DOHH2 (cell line): ENCODE data around the gene ANO9.

ENCODE experiments used
- H3F3A ChIP-seq: fragments of 200-600 bp; sonication (generic), shearing (Covaris generic); 2 replicates; pipeline ENCODE4 v1.6.0; 2016; ENCODE audit warnings: antibody characterized with exemption, mild to moderate bottlenecking; ENCODE audit not compliant: control insufficient read depth, insufficient read depth
- H3K27ac ChIP-seq: fragments of 200-600 bp; sonication (generic); 2 replicates; pipeline ENCODE4 v1.5.1; 2014; ENCODE audit warnings: low read depth, mild to moderate bottlenecking, low read length, moderate library complexity
- H3K27me3 ChIP-seq: fragments of 200-600 bp; sonication (generic); 2 replicates; pipeline ENCODE4 v1.6.1; 2014; ENCODE audit warnings: mild to moderate bottlenecking, low read length, mixed read lengths; ENCODE audit not compliant: control insufficient read depth
- H3K36me3 ChIP-seq: fragments of 200-600 bp; sonication (generic); 2 replicates; pipeline ENCODE4 v1.6.1; 2014; ENCODE audit warnings: mild to moderate bottlenecking, low read length, moderate library complexity, mixed read lengths; ENCODE audit not compliant: control insufficient read depth
- H3K4me1 ChIP-seq: fragments of 200-600 bp; sonication (generic); 2 replicates; pipeline ENCODE4 v1.6.1; 2014; ENCODE audit warnings: mild to moderate bottlenecking, low read length, mixed read lengths; ENCODE audit not compliant: control insufficient read depth
- H3K4me2 ChIP-seq: fragments of 200-600 bp; sonication (generic); 2 replicates; pipeline ENCODE4 v1.6.0; 2014; ENCODE audit warnings: mild to moderate bottlenecking, low read length, moderate library complexity
- H3K4me3 ChIP-seq: fragments of 200-600 bp; sonication (generic); 2 replicates; pipeline ENCODE4 v1.5.1; 2014; ENCODE audit warnings: mild to moderate bottlenecking, low read length, mixed read lengths
- H3K79me2 ChIP-seq: fragments of 200-600 bp; sonication (generic); 2 replicates; pipeline ENCODE4 v1.6.1; 2014; ENCODE audit warnings: mild to moderate bottlenecking, low read length, mixed read lengths; ENCODE audit not compliant: control insufficient read depth
- H3K9me2 ChIP-seq: fragments of 200-600 bp; sonication (generic); replicated peaks from 2 replicates; pipeline ENCODE4 v1.6.1; 2014; ENCODE audit warnings: mild to moderate bottlenecking, low read length, mixed read lengths; ENCODE audit not compliant: control insufficient read depth
- H3K9me3 ChIP-seq: fragments of 200-600 bp; sonication (generic); 2 replicates; pipeline ENCODE4 v1.6.1; 2014; ENCODE audit warnings: antibody characterized with exemption, low read length, mixed read lengths; ENCODE audit not compliant: control insufficient read depth, insufficient read depth
- H4K20me1 ChIP-seq: fragments of 200-600 bp; sonication (generic); 2 replicates; pipeline ENCODE4 v1.6.0; 2014; ENCODE audit warnings: low read depth, mild to moderate bottlenecking, antibody characterized with exemption, low read length, moderate library complexity; ENCODE audit not compliant: control insufficient read depth, insufficient read depth
- EZH2phosphoT487 ChIP-seq: fragments of 200-600 bp; sonication (generic); IDR thresholded peaks from 2 replicates; pipeline ENCODE4 v1.6.1; 2017; ENCODE audit warnings: borderline replicate concordance, mild to moderate bottlenecking, antibody characterized with exemption, low read length, moderate library complexity, mixed read lengths
- TF ChIP-seq, protein P1 (sequence below): fragments of 200-600 bp; sonication (generic); IDR thresholded peaks from one replicate; pipeline ENCODE4 v1.5.1; 2014; ENCODE audit warnings: antibody characterized with exemption, mild to moderate bottlenecking, low read depth, low read length; ENCODE audit not compliant: poor library complexity, severe bottlenecking

ANO9 gene

DNA sequence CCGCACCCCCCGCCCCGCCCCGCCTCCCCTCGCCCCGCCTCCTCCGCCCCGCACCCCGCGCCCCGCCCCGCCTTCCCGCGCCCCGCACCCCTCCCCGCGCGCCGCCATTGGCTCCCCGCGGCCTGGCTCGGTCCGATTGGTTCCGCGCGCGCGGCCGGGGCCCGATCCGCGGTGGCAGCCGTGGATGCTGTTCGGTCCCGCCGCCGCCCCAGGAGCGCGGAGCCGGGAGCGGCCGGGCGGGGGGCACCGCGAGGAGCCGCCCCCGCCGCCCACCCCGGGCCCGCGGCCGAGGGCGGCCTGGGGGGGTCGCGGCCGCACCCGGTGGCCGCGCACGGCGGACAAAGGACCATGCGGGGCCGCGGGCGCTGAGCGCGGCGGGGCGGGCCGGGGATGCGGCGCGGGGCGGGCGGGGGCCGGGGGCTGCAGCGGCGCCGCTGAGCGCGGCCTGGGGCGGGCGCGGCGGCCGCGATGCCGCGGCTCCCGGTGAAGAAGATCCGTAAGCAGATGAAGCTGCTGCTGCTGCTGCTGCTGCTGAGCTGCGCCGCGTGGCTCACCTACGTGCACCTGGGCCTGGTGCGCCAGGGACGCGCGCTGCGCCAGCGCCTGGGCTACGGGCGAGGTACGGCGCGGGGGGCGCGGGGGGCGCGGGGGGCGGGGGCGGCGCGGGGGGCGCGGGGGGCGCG lies 72.3 kb downstream of the ANO9 start, which contains the start of gene B4GALNT4:
B4GALNT4 (plus strand) TSS at position 164 of the 683 bp plus-strand sequence; CDS start at position 469, 305 bp downstream.
- H4K20me1 ChIP-seq, result no peaks in the 10 kb centered on the region
- H3K4me3 ChIP-seq, result no peak within 1 kb of the TSS
- no peaks in the 10 kb centered on the region for H3K79me2 ChIP-seq
- no peak within 1 kb of the TSS for H3K27ac ChIP-seq
- H3K9me3 ChIP-seq, result peaks cover 7% of the 10 kb centered on the region; the same call in 1 of the 2 replicates
- TF ChIP-seq, protein P1, sequence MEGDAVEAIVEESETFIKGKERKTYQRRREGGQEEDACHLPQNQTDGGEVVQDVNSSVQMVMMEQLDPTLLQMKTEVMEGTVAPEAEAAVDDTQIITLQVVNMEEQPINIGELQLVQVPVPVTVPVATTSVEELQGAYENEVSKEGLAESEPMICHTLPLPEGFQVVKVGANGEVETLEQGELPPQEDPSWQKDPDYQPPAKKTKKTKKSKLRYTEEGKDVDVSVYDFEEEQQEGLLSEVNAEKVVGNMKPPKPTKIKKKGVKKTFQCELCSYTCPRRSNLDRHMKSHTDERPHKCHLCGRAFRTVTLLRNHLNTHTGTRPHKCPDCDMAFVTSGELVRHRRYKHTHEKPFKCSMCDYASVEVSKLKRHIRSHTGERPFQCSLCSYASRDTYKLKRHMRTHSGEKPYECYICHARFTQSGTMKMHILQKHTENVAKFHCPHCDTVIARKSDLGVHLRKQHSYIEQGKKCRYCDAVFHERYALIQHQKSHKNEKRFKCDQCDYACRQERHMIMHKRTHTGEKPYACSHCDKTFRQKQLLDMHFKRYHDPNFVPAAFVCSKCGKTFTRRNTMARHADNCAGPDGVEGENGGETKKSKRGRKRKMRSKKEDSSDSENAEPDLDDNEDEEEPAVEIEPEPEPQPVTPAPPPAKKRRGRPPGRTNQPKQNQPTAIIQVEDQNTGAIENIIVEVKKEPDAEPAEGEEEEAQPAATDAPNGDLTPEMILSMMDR, result no peak
- TF ChIP-seq EZH2phosphoT487, result no peak
- no peaks in the 10 kb centered on the region for H3F3A ChIP-seq
- H3K4me1 ChIP-seq, result no peaks in the 10 kb centered on the region
- no peak within 1 kb of the TSS for H3K4me2 ChIP-seq
- H3K27me3 ChIP-seq, result no peaks in the 10 kb centered on the region
- no peaks in the 10 kb centered on the region for H3K9me2 ChIP-seq
- H3K36me3 ChIP-seq, result no peaks in the 10 kb centered on the region

DNA sequence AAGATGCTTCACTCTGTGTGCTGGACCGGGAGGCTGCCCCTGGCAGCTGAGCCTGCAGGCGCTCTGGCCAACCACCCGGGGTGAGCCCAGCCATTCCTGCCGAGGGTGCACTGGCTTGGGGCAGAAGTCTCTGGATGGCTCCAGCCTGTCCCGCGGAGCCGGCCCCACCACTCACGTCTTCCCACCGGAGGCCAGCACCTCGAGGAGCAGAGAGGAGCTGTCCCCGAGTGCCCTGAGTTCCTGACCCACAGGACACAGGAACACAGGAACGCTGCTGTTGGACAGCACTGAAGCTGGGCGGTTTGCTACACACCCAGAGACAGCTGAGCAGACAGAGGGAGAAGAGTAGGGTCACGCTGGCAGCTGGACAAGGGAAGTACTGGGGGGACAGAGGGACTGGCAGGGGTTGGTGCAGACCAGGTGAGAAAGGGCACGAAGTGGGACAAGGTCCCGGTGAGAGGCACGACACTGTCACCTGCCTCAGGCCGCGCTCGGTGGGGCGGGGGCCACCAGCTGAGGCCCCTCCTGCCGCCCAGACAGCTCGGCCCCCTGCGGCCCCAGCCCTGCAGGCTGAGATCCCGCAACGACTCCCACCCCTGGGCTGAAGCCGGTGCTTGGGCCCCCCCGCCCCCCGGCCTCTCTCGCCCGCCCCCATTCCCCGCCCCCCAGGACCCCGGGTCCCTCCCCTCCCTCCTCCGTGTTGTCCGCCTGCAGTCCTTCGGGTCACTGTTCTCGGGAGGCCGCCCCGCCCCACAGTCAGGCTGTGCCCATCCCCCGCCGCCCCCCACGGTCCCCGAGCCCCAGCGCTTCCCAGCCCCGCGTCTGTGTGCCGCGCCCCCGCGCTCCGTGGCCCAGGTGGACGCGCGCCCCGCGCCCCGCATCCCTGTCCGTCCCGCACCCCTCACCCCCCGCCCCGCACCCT lies 73.1 kb downstream of the ANO9 start:
- Histone ChIP-seq H3K4me1 (peaks cover 3% of the 10 kb centered on the region; the same call in 1 of the 2 replicates), H3K27me3 (no peaks in the 10 kb centered on the region), H3F3A (no peaks in the 10 kb centered on the region), H3K9me3 (peaks cover 2% of the 10 kb centered on the region; the same call in 1 of the 2 replicates), H3K4me3 (no peak overlapping the region), H3K79me2 (no peaks in the 10 kb centered on the region), H3K36me3 (no peaks in the 10 kb centered on the region), H4K20me1 (no peaks in the 10 kb centered on the region), H3K27ac (no peak overlapping the region), H3K4me2 (no peak overlapping the region), H3K9me2 (no peaks in the 10 kb centered on the region)
- TF ChIP-seq, protein P1, result no peak
- TF ChIP-seq EZH2phosphoT487, result no peak

DNA sequence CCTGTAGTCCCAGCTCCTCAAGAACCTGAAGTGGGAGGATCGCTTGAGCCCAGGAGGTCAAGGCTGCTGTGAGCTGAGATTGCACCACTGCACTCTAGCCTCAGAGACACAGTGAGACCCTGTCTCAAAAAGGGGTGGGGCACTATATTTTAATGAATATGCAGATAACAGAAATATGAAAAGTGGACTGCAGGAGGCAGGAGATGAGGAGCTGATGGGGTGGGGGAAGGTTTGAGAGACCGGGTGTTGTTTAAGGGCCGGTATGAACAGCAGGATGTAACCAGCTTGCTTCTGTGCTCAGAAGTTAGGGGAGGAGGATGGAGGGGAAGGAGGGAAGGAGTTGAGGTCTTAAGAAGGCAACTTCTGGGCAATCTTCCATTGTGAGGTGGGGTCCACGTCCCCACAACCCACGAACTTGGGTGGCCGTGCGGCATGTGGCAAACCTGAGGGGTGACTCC lies 73.8 kb downstream of the ANO9 start:
- Histone ChIP-seq H3K9me3 (no peaks in the 10 kb centered on the region), H3K27me3 (no peaks in the 10 kb centered on the region), H4K20me1 (no peaks in the 10 kb centered on the region), H3K4me3 (no peak overlapping the region), H3F3A (no peaks in the 10 kb centered on the region), H3K27ac (no peak overlapping the region), H3K4me2 (no peak overlapping the region), H3K9me2 (no peaks in the 10 kb centered on the region), H3K79me2 (no peaks in the 10 kb centered on the region), H3K36me3 (no peaks in the 10 kb centered on the region), H3K4me1 (peaks cover 3% of the 10 kb centered on the region; the same call in 1 of the 2 replicates)
- TF ChIP-seq EZH2phosphoT487, result no peak
- TF ChIP-seq, protein P1, result no peak
